Memory B cell (primary cell): ENCODE results near the gene GSAP.

Source experiments
- ATAC-seq: fragments of 150-1000 bp; cut with Tn5 transposase; 2 replicates; pipeline ENCODE4 v1.10.0; 2021; ENCODE audit warnings: low read depth, mild to moderate bottlenecking, moderate library complexity
- DNase-seq, 2 donors: peaks; one replicate each; pipeline ENCODE4 v3.0.0; 2022; ENCODE audit warnings: low spot score in 2 of 2
- H3K27ac Mint-ChIP-seq: one replicate; pipeline ENCODE4 v1.8.0; 2022; ENCODE audit warnings: mild to moderate bottlenecking, moderate library complexity, mixed read lengths
- H3K27me3 Mint-ChIP-seq: one replicate; pipeline ENCODE4 v1.8.0; 2022; ENCODE audit warnings: mixed read lengths
- H3K36me3 Mint-ChIP-seq: one replicate; pipeline ENCODE4 v1.8.0; 2022; ENCODE audit warnings: mild to moderate bottlenecking, mixed read lengths
- H3K4me1 Mint-ChIP-seq: one replicate; pipeline ENCODE4 v1.8.0; 2022; ENCODE audit warnings: mixed read lengths
- H3K4me3 Mint-ChIP-seq: one replicate; pipeline ENCODE4 v1.8.0; 2022; ENCODE audit warnings: mild to moderate bottlenecking, moderate library complexity, mixed read lengths
- H3K9me3 Mint-ChIP-seq: one replicate; pipeline ENCODE4 v1.8.0; 2022; ENCODE audit warnings: mixed read lengths

The GSAP gene

GRCh38 chr7:77386165-77386822 is 29.9 kb downstream of the GSAP start:
- peaks cover under 1% of the 10 kb centered on the region for H3K9me3 Mint-ChIP-seq
- H3K36me3 Mint-ChIP-seq, result peaks cover 46% of the 10 kb centered on the region
- H3K4me3 Mint-ChIP-seq, result no peak overlapping the region
- no peak overlapping the region for H3K27ac Mint-ChIP-seq
- DNase-seq (no peak), ATAC-seq (no peak)
- H3K4me1 Mint-ChIP-seq, result peaks cover 17% of the 10 kb centered on the region
- H3K27me3 Mint-ChIP-seq, result no peaks in the 10 kb centered on the region

- ATAC-seq, result no peak
Observed at GRCh38 chr7:77383333-77383740, 32.8 kb downstream of the GSAP start.

GRCh38 chr7:77382532-77382931 is 33.6 kb downstream of the GSAP start:
- H3K27ac Mint-ChIP-seq, result peak overlapping the region; percentile 8
- ATAC-seq (no peak), DNase-seq (no peak)
- no peaks in the 10 kb centered on the region for H3K27me3 Mint-ChIP-seq
- no peaks in the 10 kb centered on the region for H3K9me3 Mint-ChIP-seq
- H3K36me3 Mint-ChIP-seq, result peaks cover 51% of the 10 kb centered on the region
- peaks cover 17% of the 10 kb centered on the region for H3K4me1 Mint-ChIP-seq
- H3K4me3 Mint-ChIP-seq, result no peak overlapping the region

More at GRCh38 chr7:77383333-77383740, 32.8 kb downstream of the GSAP start:
- Mint-ChIP-seq H3K36me3 (peaks cover 46% of the 10 kb centered on the region), H3K4me1 (peaks cover 14% of the 10 kb centered on the region), H3K27ac (peak overlapping the region; percentile 8), H3K27me3 (no peaks in the 10 kb centered on the region), H3K9me3 (no peaks in the 10 kb centered on the region), H3K4me3 (no peak overlapping the region)
- DNase-seq, result no peak

GRCh38 chr7:77378584-77378983 is 37.6 kb downstream of the GSAP start:
- Mint-ChIP-seq H3K4me1 (peaks cover 9% of the 10 kb centered on the region), H3K27ac (no peak overlapping the region), H3K4me3 (no peak overlapping the region), H3K36me3 (peaks cover 42% of the 10 kb centered on the region), H3K27me3 (no peaks in the 10 kb centered on the region), H3K9me3 (no peaks in the 10 kb centered on the region)
- ATAC-seq (no peak), DNase-seq (no peak)

GRCh38 chr7:77370606-77371005 is 45.5 kb downstream of the GSAP start:
- no peak overlapping the region for H3K4me3 Mint-ChIP-seq
- H3K9me3 Mint-ChIP-seq, result peaks cover 4% of the 10 kb centered on the region
- peak overlapping the region; percentile 20 for H3K27ac Mint-ChIP-seq
- H3K4me1 Mint-ChIP-seq, result peaks cover 3% of the 10 kb centered on the region
- peaks cover 35% of the 10 kb centered on the region for H3K36me3 Mint-ChIP-seq
- DNase-seq (no peak), ATAC-seq (no peak)
- no peaks in the 10 kb centered on the region for H3K27me3 Mint-ChIP-seq

- Mint-ChIP-seq H3K36me3 (peaks cover 29% of the 10 kb centered on the region), H3K27ac (no peak overlapping the region), H3K9me3 (peaks cover 4% of the 10 kb centered on the region), H3K27me3 (no peaks in the 10 kb centered on the region), H3K4me1 (peaks cover 6% of the 10 kb centered on the region), H3K4me3 (no peak overlapping the region)
- ATAC-seq, result peak; percentile 67
- DNase-seq, result no peak
Observed at GRCh38 chr7:77368974-77369373, 47.2 kb downstream of the GSAP start.

GRCh38 chr7:77367976-77368375 is 48.2 kb downstream of the GSAP start:
- ATAC-seq (no peak), DNase-seq (no peak)
- Mint-ChIP-seq H3K36me3 (peaks cover 29% of the 10 kb centered on the region), H3K4me3 (no peak overlapping the region), H3K4me1 (peaks cover 6% of the 10 kb centered on the region), H3K9me3 (peaks cover 4% of the 10 kb centered on the region), H3K27ac (no peak overlapping the region), H3K27me3 (no peaks in the 10 kb centered on the region)

- Mint-ChIP-seq H3K4me3 (no peak overlapping the region), H3K27ac (peak overlapping the region; percentile 24), H3K4me1 (peaks cover 6% of the 10 kb centered on the region), H3K27me3 (no peaks in the 10 kb centered on the region), H3K9me3 (peaks cover 2% of the 10 kb centered on the region), H3K36me3 (peaks cover 30% of the 10 kb centered on the region)
- DNase-seq, result no peak
- ATAC-seq, result no peak
Observed at GRCh38 chr7:77362905-77363304, 53.2 kb downstream of the GSAP start.

- H3K4me3 Mint-ChIP-seq, result no peak overlapping the region
- peaks cover 25% of the 10 kb centered on the region for H3K36me3 Mint-ChIP-seq
- H3K4me1 Mint-ChIP-seq, result peaks cover 9% of the 10 kb centered on the region
- no peak for DNase-seq
- H3K27ac Mint-ChIP-seq, result peak overlapping the region; percentile 80
- no peaks in the 10 kb centered on the region for H3K9me3 Mint-ChIP-seq
- H3K27me3 Mint-ChIP-seq, result no peaks in the 10 kb centered on the region
- no peak for ATAC-seq
Observed at GRCh38 chr7:77360969-77361368, 55.2 kb downstream of the GSAP start.

GRCh38 chr7:77360104-77360503 is 56.0 kb downstream of the GSAP start:
- Mint-ChIP-seq H3K9me3 (no peaks in the 10 kb centered on the region), H3K27ac (peak overlapping the region; percentile 80), H3K36me3 (peaks cover 28% of the 10 kb centered on the region), H3K27me3 (no peaks in the 10 kb centered on the region), H3K4me1 (peaks cover 5% of the 10 kb centered on the region), H3K4me3 (no peak overlapping the region)
- DNase-seq (no peak), ATAC-seq (no peak)

- H3K27me3 Mint-ChIP-seq, result no peaks in the 10 kb centered on the region
- H3K9me3 Mint-ChIP-seq, result no peaks in the 10 kb centered on the region
- no peak overlapping the region for H3K4me3 Mint-ChIP-seq
- no peak for ATAC-seq
- DNase-seq, result no peak
- peak overlapping the region; percentile 80 for H3K27ac Mint-ChIP-seq
- peaks cover 28% of the 10 kb centered on the region for H3K36me3 Mint-ChIP-seq
- H3K4me1 Mint-ChIP-seq, result peaks cover 5% of the 10 kb centered on the region
Observed at GRCh38 chr7:77359599-77359998, 56.5 kb downstream of the GSAP start.

- no peak overlapping the region for H3K4me3 Mint-ChIP-seq
- peaks cover 18% of the 10 kb centered on the region for H3K4me1 Mint-ChIP-seq
- peak overlapping the region; percentile 28 for H3K27ac Mint-ChIP-seq
Observed at GRCh38 chr7:77354914-77355313, 61.2 kb downstream of the GSAP start.

GRCh38 chr7:77354484-77354883 is 61.7 kb downstream of the GSAP start:
- Mint-ChIP-seq H3K27me3 (no peaks in the 10 kb centered on the region), H3K36me3 (peaks cover 14% of the 10 kb centered on the region), H3K27ac (peak overlapping the region; percentile 28), H3K4me1 (peaks cover 16% of the 10 kb centered on the region), H3K9me3 (no peaks in the 10 kb centered on the region), H3K4me3 (no peak overlapping the region)
- no peak for ATAC-seq
- no peak for DNase-seq

More at GRCh38 chr7:77354914-77355313, 61.2 kb downstream of the GSAP start:
- ATAC-seq (no peak), DNase-seq (no peak)
- no peaks in the 10 kb centered on the region for H3K27me3 Mint-ChIP-seq
- H3K9me3 Mint-ChIP-seq, result no peaks in the 10 kb centered on the region
- H3K36me3 Mint-ChIP-seq, result peaks cover 19% of the 10 kb centered on the region

- H3K27ac Mint-ChIP-seq, result peak overlapping the region; percentile 89
- no peaks in the 10 kb centered on the region for H3K27me3 Mint-ChIP-seq
- DNase-seq, result no peak
- H3K9me3 Mint-ChIP-seq, result no peaks in the 10 kb centered on the region
- no peak overlapping the region for H3K4me3 Mint-ChIP-seq
- no peak for ATAC-seq
- peaks cover 16% of the 10 kb centered on the region for H3K4me1 Mint-ChIP-seq
- H3K36me3 Mint-ChIP-seq, result peaks cover 14% of the 10 kb centered on the region
Observed at GRCh38 chr7:77353911-77354310, 62.2 kb downstream of the GSAP start.

- H3K4me3 Mint-ChIP-seq, result no peak overlapping the region
- H3K27ac Mint-ChIP-seq, result peak overlapping the region; percentile 89
- no peak for DNase-seq
- H3K9me3 Mint-ChIP-seq, result no peaks in the 10 kb centered on the region
- H3K4me1 Mint-ChIP-seq, result peaks cover 19% of the 10 kb centered on the region
- H3K36me3 Mint-ChIP-seq, result peaks cover 16% of the 10 kb centered on the region
- ATAC-seq, result no peak
- no peaks in the 10 kb centered on the region for H3K27me3 Mint-ChIP-seq
Observed at GRCh38 chr7:77353407-77353721, 62.8 kb downstream of the GSAP start.
